Activated CD4-positive, alpha-beta memory T cell treated with anti-CD3 and anti-CD28 coated beads, Interleukin-2, amount 10 ng/mL, durations not matched to agents 7 days and 5 days (primary cell): ENCODE data around the gene LYL1. TPM values are rescaled to one million over a fixed set of nuclear protein-coding genes. Genes with fewer than 3 reads are reported as not detected.

Experiments
- CTCF ChIA-PET: fragments of 350-600 bp; sonication (Branson Sonifier 250); formaldehyde crosslinking; loops from one replicate; lab custom pipeline; 2021; ENCODE audit warnings: antibody characterized with exemption, inconsistent platforms; lab: Charles Lee
- POLR2A ChIA-PET: fragments of 350-600 bp; sonication (Branson Sonifier 250); formaldehyde crosslinking; loops from one replicate; lab custom pipeline; 2021; ENCODE audit warnings: antibody characterized with exemption; lab: Charles Lee
- DNase-seq: peaks from one replicate; pipeline ENCODE4 v3.0.0-alpha.2; 2020
- H3K27ac Mint-ChIP-seq: one replicate; pipeline ENCODE4 v1.8.0; 2021; ENCODE audit warnings: mild to moderate bottlenecking, mixed read lengths
- H3K27me3 Mint-ChIP-seq: one replicate; pipeline ENCODE4 v1.8.0; 2021; ENCODE audit warnings: mixed read lengths
- H3K36me3 Mint-ChIP-seq: one replicate; pipeline ENCODE4 v1.8.0; 2021; ENCODE audit warnings: low read depth, mixed read lengths
- H3K4me1 Mint-ChIP-seq: one replicate; pipeline ENCODE4 v1.8.0; 2021; ENCODE audit warnings: mixed read lengths
- H3K4me3 Mint-ChIP-seq: one replicate; pipeline ENCODE4 v1.8.0; 2021; ENCODE audit warnings: mild to moderate bottlenecking, mixed read lengths
- H3K9me3 Mint-ChIP-seq: one replicate; pipeline ENCODE4 v1.8.0; 2021; ENCODE audit warnings: mixed read lengths
- total RNA-seq, 2 experiments: library from RNA; stranded (reverse); gene quantifications; one replicate each; pipeline ENCODE4 v1.2.3, GENCODE V29; 2021

The LYL1 gene
- total RNA-seq, 2 experiments from 2014 or later, result 5.7 to 6.2 TPM

- no peak overlapping the region for H3K27ac Mint-ChIP-seq
- DNase-seq, result no peak
- peaks cover 2% of the 10 kb centered on the region for H3K4me1 Mint-ChIP-seq
- no peaks in the 10 kb centered on the region for H3K36me3 Mint-ChIP-seq
- H3K27me3 Mint-ChIP-seq, result peaks cover 22% of the 10 kb centered on the region
- POLR2A ChIA-PET, result no interaction called here
- no peak overlapping the region for H3K4me3 Mint-ChIP-seq
- H3K9me3 Mint-ChIP-seq, result no peaks in the 10 kb centered on the region
- CTCF ChIA-PET, result interaction anchor here (1.4 to 3.2 kb wide), 2 partner anchors 8 to 40 kb away, joined by 4 to 15 read pairs; no protein-coding TSS in a partner anchor
Measured at GRCh38 chr19:13053238-13053637, 49.4 kb downstream of the LYL1 start.

- no peak overlapping the region for H3K27ac Mint-ChIP-seq
- no peaks in the 10 kb centered on the region for H3K36me3 Mint-ChIP-seq
- peaks cover 2% of the 10 kb centered on the region for H3K4me1 Mint-ChIP-seq
- CTCF ChIA-PET, result interaction anchor here (3.2 kb wide), 1 partner anchor 9 kb away, joined by 15 read pairs; no protein-coding TSS in a partner anchor
- no peak for DNase-seq
- POLR2A ChIA-PET, result no interaction called here
- H3K9me3 Mint-ChIP-seq, result no peaks in the 10 kb centered on the region
- peaks cover 25% of the 10 kb centered on the region for H3K27me3 Mint-ChIP-seq
- H3K4me3 Mint-ChIP-seq, result no peak overlapping the region
Measured at GRCh38 chr19:13052447-13053175, 50.0 kb downstream of the LYL1 start.

- ChIA-PET CTCF (interaction anchor here (1.0 to 3.2 kb wide), 3 partner anchors 10 to 86 kb away, joined by 3 to 15 read pairs (median 4); no protein-coding TSS in a partner anchor), POLR2A (no interaction called here)
- Mint-ChIP-seq H3K27ac (no peak overlapping the region), H3K36me3 (no peaks in the 10 kb centered on the region), H3K4me1 (peaks cover 2% of the 10 kb centered on the region), H3K4me3 (no peak overlapping the region), H3K9me3 (no peaks in the 10 kb centered on the region), H3K27me3 (peaks cover 25% of the 10 kb centered on the region)
- no peak for DNase-seq
Measured at GRCh38 chr19:13051557-13052165, 51.0 kb downstream of the LYL1 start.

GRCh38 chr19:13050274-13050673, 52.4 kb downstream of the LYL1 start:
- no peak for DNase-seq
- ChIA-PET CTCF (interaction anchor here (1.4 to 3.2 kb wide), 3 partner anchors 11 to 85 kb away, joined by 3 to 15 read pairs (median 4); no protein-coding TSS in a partner anchor), POLR2A (no interaction called here)
- Mint-ChIP-seq H3K4me1 (peaks cover 2% of the 10 kb centered on the region), H3K4me3 (no peak overlapping the region), H3K36me3 (no peaks in the 10 kb centered on the region), H3K9me3 (no peaks in the 10 kb centered on the region), H3K27me3 (peaks cover 25% of the 10 kb centered on the region), H3K27ac (no peak overlapping the region)

Other genes starting within 250 kb of the LYL1 start
- gene DNASE2, start 221.4 kb downstream of the LYL1 start, total RNA-seq, result 10 to 100 TPM; 37.6 to 39.3 TPM
- under 1 TPM; 0.13 to 0.20 TPM for gene KLF1, start 215.7 kb downstream of the LYL1 start, total RNA-seq
- gene GCDH, start 211.7 kb downstream of the LYL1 start, total RNA-seq, result 10 to 100 TPM; 23.3 to 25.1 TPM
- 1 to 10 TPM; 3.9 to 4.9 TPM for gene SYCE2, start 183.6 kb downstream of the LYL1 start, total RNA-seq
- 10 to 100 TPM; 72.4 to 74.9 TPM for gene FARSA, start 169.1 kb downstream of the LYL1 start, total RNA-seq
- 100 to 1,000 TPM; 640 to 660 TPM for gene CALR, start 164.2 kb downstream of the LYL1 start, total RNA-seq
- gene RAD23A, start 157.0 kb downstream of the LYL1 start, total RNA-seq, result 100 to 1,000 TPM; 119 to 123 TPM
- 10 to 100 TPM; 17.5 to 18.4 TPM for gene GADD45GIP1, start 145.6 kb downstream of the LYL1 start, total RNA-seq
- under 1 TPM; 0.13 to 0.15 TPM for gene DAND5, start 133.3 kb downstream of the LYL1 start, total RNA-seq
- gene NFIX, start 107.4 kb downstream of the LYL1 start, total RNA-seq, result under 1 TPM in 1 of 2 experiments, not detected in 1; 0.05 TPM
- 10 to 100 TPM; 29.4 to 29.7 TPM for gene TRMT1, start 13.9 kb upstream of the LYL1 start, total RNA-seq
- gene NACC1, start 15.4 kb upstream of the LYL1 start, total RNA-seq, result 10 to 100 TPM; 74.5 to 82.2 TPM
- gene STX10, start 47.5 kb upstream of the LYL1 start, total RNA-seq, result 10 to 100 TPM; 69.0 to 72.2 TPM
- 100 to 1,000 TPM; 231 to 234 TPM for gene IER2, start 47.6 kb upstream of the LYL1 start, total RNA-seq